Measurements from ENCODE around the gene TEX261. TPM values are rescaled to one million over a fixed set of nuclear protein-coding genes. Genes with fewer than 3 reads are reported as not detected.
A peak's percentile ranks its signal among the peaks of the same experiment; 100 is the strongest.

TEX261 gene
- total and polyA plus RNA-seq, 2 of the 8 experiments (the other 6 are each of a cell fraction or from before 2014, with no cell fraction given): 25.2 to 30.1 TPM

GRCh38 chr2:70938586-70938950 is 56.1 kb downstream of the TEX261 start:
- H3K36me3 ChIP-seq (ENCODE audit: control insufficient read depth in 2 of 4, insufficient read depth in 4 of 4, low read length in 3 of 4): no peaks in the 10 kb centered on the region
- no peak overlapping the region for H2BK120ac ChIP-seq (replicated peaks; ENCODE audit: low read depth, low read length)
- no peak overlapping the region for H2AK5ac ChIP-seq (ENCODE audit: low read depth, low read length)
- ChIA-PET POLR2A (ENCODE audit: partially characterized antibody) (interaction anchor here (0.8 to 2.2 kb wide), 3 partner anchors 10 to 26 kb away, joined by 3 to 8 read pairs (median 5); no protein-coding TSS in a partner anchor), CTCF (ENCODE audit: partially characterized antibody) (interaction anchor here (0.6 to 22.0 kb wide), 12 partner anchors 1 to 149 kb away, joined by 3 to 513 read pairs (median 6); partner anchors contain the start of genes ATP6V1B1 and FIGLA)
- H3K9me3 ChIP-seq (ENCODE audit: insufficient read depth in 2 of 2, low read depth in 1 of 2, low read length in 1 of 2): no peaks in the 10 kb centered on the region
- peaks cover 7 to 53% (median 38%) of the 10 kb centered on the region in 4 experiments for H3K4me1 ChIP-seq (replicated peaks in 1 of 4; ENCODE audit: control insufficient read depth in 3 of 4, insufficient read depth in 4 of 4, low read length in 3 of 4)
- no peak overlapping the region for H4K5ac ChIP-seq (ENCODE audit: insufficient read length, low read depth, low read length)
- H4K20me1 ChIP-seq (replicated peaks in 1 of 2; ENCODE audit: control insufficient read depth in 1 of 2, insufficient read depth in 2 of 2, low read length in 2 of 2): peaks cover 0 to 1% of the 10 kb centered on the region in 2 experiments
- no peak overlapping the region for H3K14ac ChIP-seq (ENCODE audit: insufficient read length)
- H3K4me3 ChIP-seq (ENCODE audit: extremely low read depth in 1 of 4, insufficient read depth in 2 of 4, low read depth in 3 of 4, low read length in 4 of 4): peak overlapping the region in 3 of 4 experiments; percentile 29 to 45 (median 37); a peak in 4 of 8 replicates
- no peaks in the 10 kb centered on the region for H3K79me2 ChIP-seq (ENCODE audit: control insufficient read depth in 1 of 2, insufficient read depth in 2 of 2, low read length in 2 of 2)
- H3K79me1 ChIP-seq (ENCODE audit: low read depth, low read length): no peaks in the 10 kb centered on the region
- no peak overlapping the region for H4K91ac ChIP-seq (replicated peaks; ENCODE audit: insufficient read length, low read length)
- peak overlapping the region; percentile 95; the same call in 1 of the 2 replicates for H2BK15ac ChIP-seq (ENCODE audit: low read length)
- H3K27me3 ChIP-seq (replicated peaks in 1 of 4; ENCODE audit: control insufficient read depth in 3 of 4, extremely low read depth in 1 of 4, insufficient read depth in 3 of 4, low read length in 3 of 4): peaks cover 4 to 39% (median 31%) of the 10 kb centered on the region in 4 experiments
- peak overlapping the region; percentile 56 to 70 for H3K4me2 ChIP-seq (ENCODE audit: insufficient read depth in 1 of 2, low read depth in 2 of 2, low read length in 2 of 2)
- 0 out of 2 replicates have a peak overlapping the region, but pooled peaks have one; percentile 19 for H2AFZ ChIP-seq (ENCODE audit: low read length)
- H2BK12ac ChIP-seq (ENCODE audit: low read depth, low read length): 0 out of 2 replicates have a peak overlapping the region, but pooled peaks have one; percentile 29
- DNase-seq (ENCODE audit: low read depth in 1 of 2, low spot score in 2 of 2) (no peak), FAIRE-seq (no peak)
- no peak overlapping the region for H3K27ac ChIP-seq (ENCODE audit: low read depth, low read length)
- no peak overlapping the region for H3K9ac ChIP-seq (replicated peaks in 1 of 4; ENCODE audit: extremely low read depth in 1 of 4, low read depth in 3 of 4, low read length in 3 of 4)
- H3K4ac ChIP-seq (replicated peaks; ENCODE audit: insufficient read length, low read depth, low read length): no peak overlapping the region
- no peak overlapping the region for H3K56ac ChIP-seq (replicated peaks; ENCODE audit: insufficient read length, low read depth, low read length)
- no peak overlapping the region for H3K23ac ChIP-seq (ENCODE audit: insufficient read length)
- H4K8ac ChIP-seq (ENCODE audit: extremely low read depth, insufficient read depth, low read length): no peak overlapping the region
- H3K18ac ChIP-seq (ENCODE audit: extremely low read depth, low read length): peak overlapping the region; percentile 72; the same call in 1 of the 2 replicates
- H3K23me2 ChIP-seq (ENCODE audit: low read depth, low read length): peaks cover 3% of the 10 kb centered on the region; the same call in 1 of the 2 replicates
- peak overlapping the region; percentile 48; the same call in 1 of the 2 replicates for H2BK20ac ChIP-seq (ENCODE audit: low read length)
- 53% methylated on average over 3 of the region's 3 CpGs; no CpG with 5 or more reads in 1 of the 2 experiments for WGBS, 2 experiments (ENCODE audit: extremely low coverage in 1 of 2, insufficient coverage in 1 of 2, insufficient read length in 1 of 2, insufficient replicate concordance in 2 of 2, low coverage in 1 of 2, low lambda C conversion rate in 2 of 2, missing lambda C conversion rate in 1 of 2)
- H2BK5ac ChIP-seq (ENCODE audit: low read depth, low read length): no peak overlapping the region
- TF ChIP-seq CTBP2 (IDR thresholded peaks at IDR 0.05; ENCODE audit: borderline replicate concordance, insufficient read depth, insufficient read length, low read length) (no peak), SP2 (IDR thresholded peaks at IDR 0.05; ENCODE audit: low read length) (no peak), TAF7 (optimal IDR thresholded peaks at IDR 0.05; ENCODE audit: borderline replicate concordance, low read depth, low read length) (no peak), JUN (IDR thresholded peaks at IDR 0.05; ENCODE audit: low read depth, low read length) (no peak), TEAD4 (IDR thresholded peaks at IDR 0.05; ENCODE audit: low read depth, low read length) (no peak)

Measured in H1 (cell line).